ENCODE results near the gene WWC2.
"Not testable (repeated sequence)": the region's sequence is repeated elsewhere in the genome, so short reads cannot be mapped to it uniquely, and the experiment has no call there.

WWC2 gene

DNA sequence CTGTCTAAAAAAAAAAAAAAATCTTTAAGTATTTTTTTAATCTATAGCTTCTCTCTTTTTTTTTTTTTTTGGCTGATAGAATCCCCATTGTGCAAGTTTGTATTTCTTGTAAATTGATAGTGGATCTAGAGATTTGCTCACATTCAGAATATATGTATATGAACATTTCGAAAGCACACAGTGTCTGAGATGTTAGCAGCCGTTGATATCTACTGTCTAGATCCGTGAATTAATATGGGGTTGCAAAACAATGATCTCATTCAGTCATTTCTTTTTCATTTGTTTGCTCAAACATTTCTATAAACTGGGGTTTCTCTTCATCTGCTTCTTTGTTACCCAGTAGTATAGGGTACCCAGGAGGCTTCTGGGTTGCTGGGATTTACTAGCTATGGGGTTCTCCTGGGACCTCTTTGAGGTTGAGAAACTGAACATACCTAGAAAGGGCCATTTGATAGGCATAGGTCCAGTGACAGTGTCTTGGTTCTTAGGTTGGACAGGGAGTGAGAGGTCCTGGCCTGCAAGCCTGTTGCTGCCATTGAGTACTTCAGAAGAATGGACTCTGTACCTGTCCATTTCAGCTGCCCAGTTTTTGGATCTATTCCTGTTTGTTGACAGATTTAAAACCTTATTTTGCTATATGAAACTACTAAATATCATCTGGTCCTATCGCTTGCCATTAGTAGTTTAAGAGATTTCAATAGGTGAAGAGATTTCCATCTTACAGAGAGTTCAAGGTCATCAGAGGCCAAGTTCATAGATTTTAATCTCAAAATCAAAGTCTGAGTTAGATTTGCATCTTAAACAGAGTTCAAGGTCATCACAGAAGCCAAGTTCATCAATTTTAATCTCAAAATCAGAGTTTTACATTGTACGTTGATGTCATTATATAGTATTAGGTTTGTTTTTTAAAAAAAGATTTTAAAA is 50.8 kb downstream of the WWC2 start:
- no peak overlapping the region for H3K4me3 ChIP-seq (ENCODE audit: low read depth, low read length)
- no peak for DNase-seq (ENCODE audit: low read depth)
- TF ChIP-seq, protein P1, sequence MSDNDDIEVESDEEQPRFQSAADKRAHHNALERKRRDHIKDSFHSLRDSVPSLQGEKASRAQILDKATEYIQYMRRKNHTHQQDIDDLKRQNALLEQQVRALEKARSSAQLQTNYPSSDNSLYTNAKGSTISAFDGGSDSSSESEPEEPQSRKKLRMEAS (IDR thresholded peaks at IDR 0.05; ENCODE audit: low read depth, low read length), result no peak
- no peak for TF ChIP-seq MYC (IDR thresholded peaks at IDR 0.05; ENCODE audit: low read depth, low read length)

DNA sequence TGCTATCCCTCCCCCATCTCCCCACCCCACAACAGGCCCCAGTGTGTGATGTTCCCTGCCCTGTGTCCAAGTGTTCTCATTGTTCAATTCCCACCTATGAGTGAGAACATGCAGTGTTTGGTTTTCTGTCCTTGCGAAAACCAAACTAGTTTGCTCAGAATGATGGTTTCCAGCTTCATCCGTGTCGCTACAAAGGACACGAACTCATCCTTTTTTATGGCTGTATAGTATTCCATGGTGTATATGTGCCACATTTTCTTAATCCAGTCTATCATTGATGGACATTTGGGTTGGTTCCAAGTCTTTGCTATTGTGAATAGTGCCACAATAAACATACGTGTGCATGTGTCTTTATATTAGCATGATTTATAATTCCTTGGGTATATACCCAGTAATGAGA is 51.6 kb downstream of the WWC2 start:
- H3K4me3 ChIP-seq (ENCODE audit: low read depth, low read length); DNase-seq (ENCODE audit: low read depth): not testable (repeated sequence)

DNA sequence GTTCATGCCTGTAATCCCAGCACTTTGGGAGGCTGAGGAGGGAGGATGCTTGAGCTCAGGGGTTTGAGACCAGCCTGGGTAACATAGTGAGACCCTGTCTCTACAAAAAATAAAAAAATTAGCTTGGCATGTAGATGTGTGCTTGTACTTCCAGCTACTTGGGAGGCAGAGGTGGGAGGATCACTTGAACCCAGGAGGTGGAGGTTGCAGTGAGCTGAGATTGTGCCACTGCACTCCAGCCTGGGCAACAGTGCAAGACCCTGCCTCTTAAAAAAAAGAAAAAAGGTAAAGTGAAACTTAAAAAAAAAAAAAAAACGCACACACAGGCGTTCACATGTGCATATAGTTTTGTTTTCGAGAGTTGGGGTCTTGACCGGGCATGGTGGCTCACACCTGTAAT is 53.2 kb downstream of the WWC2 start:
- DNase-seq (ENCODE audit: low read depth); H3K4me3 ChIP-seq (ENCODE audit: low read depth, low read length): not testable (repeated sequence)

DNA sequence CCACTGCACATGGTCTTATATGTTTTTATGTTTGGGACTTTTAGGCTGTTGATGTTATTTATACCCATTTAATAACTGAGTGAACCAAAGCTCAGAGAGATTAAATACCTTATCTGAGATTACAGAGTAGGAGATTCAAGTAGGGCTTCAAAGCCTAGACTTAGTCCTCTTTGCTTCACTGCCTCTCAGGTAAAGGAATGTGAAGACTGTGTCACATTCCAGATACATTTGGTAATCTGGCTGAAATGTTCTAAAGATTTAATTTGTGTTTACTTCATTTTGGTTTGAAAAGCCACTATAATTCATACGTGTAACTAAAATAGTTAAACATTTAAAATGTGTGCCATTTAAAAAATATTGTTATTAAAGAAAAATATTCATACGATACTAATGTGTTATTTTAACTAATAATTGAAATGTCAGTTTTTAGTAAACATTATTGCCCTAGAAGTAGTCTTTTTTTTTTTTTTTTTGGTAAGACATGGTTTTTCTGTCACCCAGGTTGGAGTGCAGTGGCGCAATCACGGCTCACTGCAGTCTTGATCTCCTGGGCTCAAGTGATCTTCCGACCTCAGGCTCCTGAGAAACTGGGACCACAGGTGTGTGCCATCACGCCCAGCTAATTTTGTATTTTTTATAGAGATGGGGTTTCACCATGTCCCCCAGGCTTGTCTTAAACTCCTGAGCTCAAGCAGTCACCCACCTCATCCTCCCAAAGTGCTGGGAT is 54.3 kb downstream of the WWC2 start:
- H3K4me3 ChIP-seq (ENCODE audit: low read depth, low read length), result no peak overlapping the region
- DNase-seq (ENCODE audit: low read depth), result no peak
- TF ChIP-seq, protein P2, sequence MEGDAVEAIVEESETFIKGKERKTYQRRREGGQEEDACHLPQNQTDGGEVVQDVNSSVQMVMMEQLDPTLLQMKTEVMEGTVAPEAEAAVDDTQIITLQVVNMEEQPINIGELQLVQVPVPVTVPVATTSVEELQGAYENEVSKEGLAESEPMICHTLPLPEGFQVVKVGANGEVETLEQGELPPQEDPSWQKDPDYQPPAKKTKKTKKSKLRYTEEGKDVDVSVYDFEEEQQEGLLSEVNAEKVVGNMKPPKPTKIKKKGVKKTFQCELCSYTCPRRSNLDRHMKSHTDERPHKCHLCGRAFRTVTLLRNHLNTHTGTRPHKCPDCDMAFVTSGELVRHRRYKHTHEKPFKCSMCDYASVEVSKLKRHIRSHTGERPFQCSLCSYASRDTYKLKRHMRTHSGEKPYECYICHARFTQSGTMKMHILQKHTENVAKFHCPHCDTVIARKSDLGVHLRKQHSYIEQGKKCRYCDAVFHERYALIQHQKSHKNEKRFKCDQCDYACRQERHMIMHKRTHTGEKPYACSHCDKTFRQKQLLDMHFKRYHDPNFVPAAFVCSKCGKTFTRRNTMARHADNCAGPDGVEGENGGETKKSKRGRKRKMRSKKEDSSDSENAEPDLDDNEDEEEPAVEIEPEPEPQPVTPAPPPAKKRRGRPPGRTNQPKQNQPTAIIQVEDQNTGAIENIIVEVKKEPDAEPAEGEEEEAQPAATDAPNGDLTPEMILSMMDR (IDR thresholded peaks at IDR 0.05; ENCODE audit: low read depth, low read length), result no peak
- TF ChIP-seq MYC (IDR thresholded peaks at IDR 0.05; ENCODE audit: low read depth, low read length), result no peak
- TF ChIP-seq, protein P1 (IDR thresholded peaks at IDR 0.05; ENCODE audit: low read depth, low read length), result no peak
- TF ChIP-seq POLR2A (IDR thresholded peaks at IDR 0.05; ENCODE audit: extremely low read depth, insufficient read length), result no peak

DNA sequence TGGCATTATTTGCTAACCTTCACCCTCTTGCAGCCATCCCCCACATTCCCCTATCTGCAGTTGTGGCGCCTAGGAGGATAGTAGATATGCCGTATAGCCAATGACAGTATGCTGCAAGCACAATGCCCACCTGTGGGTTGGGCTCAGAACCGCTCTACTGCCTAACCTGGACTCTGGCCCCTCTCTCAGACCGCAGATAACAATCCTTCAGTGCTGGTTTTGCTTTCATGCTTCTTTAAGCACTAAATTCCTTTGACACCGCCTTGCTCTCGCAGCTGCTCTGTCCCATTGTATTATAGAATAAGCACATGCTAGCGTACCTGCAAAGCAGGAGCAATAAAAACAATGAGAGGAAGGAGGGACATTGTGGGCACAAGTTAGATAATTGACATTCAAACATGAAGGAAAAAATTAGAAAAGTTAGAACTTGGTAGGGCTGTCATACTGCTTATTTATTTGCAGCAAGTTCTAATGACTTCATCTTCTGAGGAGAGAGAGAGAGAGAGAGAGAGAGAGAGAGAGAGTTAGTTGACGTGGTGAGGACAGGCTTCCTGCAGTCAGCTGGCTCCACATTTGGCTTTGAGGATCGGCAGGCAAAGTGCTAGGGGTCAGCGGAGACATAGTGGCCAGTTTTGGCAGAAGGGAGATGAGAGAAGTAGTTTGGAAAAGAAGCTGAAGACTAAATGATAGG is 55.8 kb downstream of the WWC2 start:
- H3K4me3 ChIP-seq (ENCODE audit: low read depth, low read length), result no peak overlapping the region
- no peak for DNase-seq (ENCODE audit: low read depth)
- TF ChIP-seq, protein P1 (IDR thresholded peaks at IDR 0.05; ENCODE audit: low read depth, low read length), result no peak
- TF ChIP-seq, protein P2 (IDR thresholded peaks at IDR 0.05; ENCODE audit: low read depth, low read length), result no peak

DNA sequence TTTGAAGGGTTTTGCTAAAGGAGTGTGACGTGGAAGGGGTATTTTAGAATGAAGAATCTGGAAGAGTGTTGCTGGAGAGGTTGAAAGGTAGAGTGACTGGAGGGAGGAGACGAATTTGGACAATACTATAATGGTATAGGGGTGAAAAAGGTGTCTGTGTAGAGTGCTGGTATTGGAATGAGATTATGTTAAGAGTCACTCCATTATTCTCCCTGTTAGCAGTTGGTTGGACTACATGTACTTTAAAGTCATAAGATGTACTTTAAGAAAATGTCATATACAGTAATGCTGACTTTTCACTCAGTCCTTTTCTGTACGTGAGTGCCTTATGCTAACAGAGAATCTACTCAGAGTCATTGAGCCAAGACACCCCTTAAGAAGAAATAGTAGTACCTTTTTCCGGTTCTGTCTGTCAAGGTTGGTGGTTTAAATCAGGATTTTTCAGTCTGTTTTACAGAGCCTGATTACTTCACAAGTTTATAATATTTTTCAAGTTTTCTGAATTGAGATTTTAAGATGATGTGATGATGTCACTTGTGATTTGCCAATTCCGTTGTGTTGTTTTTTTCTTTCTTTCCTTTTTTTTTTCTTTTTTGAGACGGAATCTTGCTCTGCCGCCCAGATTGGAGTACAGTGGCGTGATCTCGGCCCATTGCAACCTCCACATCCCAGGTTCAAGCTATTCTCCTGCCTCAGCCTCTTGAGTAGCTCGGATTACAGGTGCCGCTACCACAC is 56.6 kb downstream of the WWC2 start:
- no peak for DNase-seq (ENCODE audit: low read depth)
- H3K4me3 ChIP-seq (ENCODE audit: low read depth, low read length), result no peak overlapping the region
- TF ChIP-seq POLR2A (IDR thresholded peaks at IDR 0.05; ENCODE audit: extremely low read depth, insufficient read length) (no peak), MYC (IDR thresholded peaks at IDR 0.05; ENCODE audit: low read depth, low read length) (no peak)
- TF ChIP-seq, protein P1 (IDR thresholded peaks at IDR 0.05; ENCODE audit: low read depth, low read length), result no peak
- TF ChIP-seq, protein P2 (IDR thresholded peaks at IDR 0.05; ENCODE audit: low read depth, low read length), result no peak

DNA sequence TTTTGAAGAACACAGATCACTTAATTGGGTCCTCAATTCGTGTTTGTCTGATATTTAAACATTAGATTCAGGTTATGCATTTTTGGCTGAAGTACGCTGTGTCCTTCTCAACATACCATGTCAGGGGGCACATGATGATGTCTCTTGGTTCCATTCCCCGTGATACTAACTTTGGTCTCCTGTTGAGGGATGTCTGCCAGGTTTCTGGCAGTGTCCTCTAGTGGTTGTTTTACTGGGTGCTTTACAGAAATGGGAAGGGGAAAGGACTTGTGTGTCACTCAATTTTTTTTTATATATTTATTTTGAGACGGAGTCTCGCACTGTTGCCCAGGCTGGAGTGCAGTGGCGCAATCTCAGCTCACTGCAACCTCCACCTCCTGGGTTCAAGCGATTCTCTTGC is 58.2 kb downstream of the WWC2 start:
- no peak overlapping the region for H3K4me3 ChIP-seq (ENCODE audit: low read depth, low read length)
- TF ChIP-seq, protein P1 (IDR thresholded peaks at IDR 0.05; ENCODE audit: low read depth, low read length), result no peak
- TF ChIP-seq, protein P2 (IDR thresholded peaks at IDR 0.05; ENCODE audit: low read depth, low read length), result no peak
- TF ChIP-seq MYC (IDR thresholded peaks at IDR 0.05; ENCODE audit: low read depth, low read length), result no peak
- TF ChIP-seq POLR2A (IDR thresholded peaks at IDR 0.05; ENCODE audit: extremely low read depth, insufficient read length), result no peak
- DNase-seq (ENCODE audit: low read depth), result peak; percentile 20

Data from NB4 (cell line).